Hematopoietic multipotent progenitor cell treated with erythropoietin and hydrocortisone succinate and interleukin-3 and kit ligand, for 4 days (in vitro differentiated cells): Measurements from ENCODE around the gene DEFB131B.
A peak's percentile ranks its signal among the peaks of the same experiment; 100 is the strongest.
"Not testable (repeated sequence)": the region's sequence is repeated elsewhere in the genome, so short reads cannot be mapped to it uniquely, and the experiment has no call there.

ENCODE experiments used
- DNase-seq: peaks from one replicate; pipeline ENCODE4 v3.0.0-alpha.2; 2015

The DEFB131B gene

GRCh38 chr11:71878059-71878458 is at the start of gene DEFB131B:
TSS of gene DEFB131B (plus strand) at chr11:71878453. CDS start at chr11:71878453, 0 bp downstream.
- not testable (repeated sequence) for DNase-seq

- DNase-seq, result not testable (repeated sequence)
Measured at GRCh38 chr11:71829247-71829646, 49.0 kb upstream of the DEFB131B start.

- not testable (repeated sequence) for DNase-seq
Measured at GRCh38 chr11:71829686-71830085, 48.6 kb upstream of the DEFB131B start.

GRCh38 chr11:71832811-71833210 is 45.4 kb upstream of the DEFB131B start, which contains the start of gene DEFB108B:
TSS of gene DEFB108B (plus strand) at chr11:71833200. CDS start at chr11:71833200, 0 bp downstream.
- not testable (repeated sequence) for DNase-seq

GRCh38 chr11:71842720-71843119 is 35.5 kb upstream of the DEFB131B start:
- DNase-seq, result not testable (repeated sequence)

- not testable (repeated sequence) for DNase-seq
Measured at GRCh38 chr11:71843355-71843754, 34.9 kb upstream of the DEFB131B start.

GRCh38 chr11:71843858-71844257 is 34.4 kb upstream of the DEFB131B start:
- no peak for DNase-seq

GRCh38 chr11:71853895-71854294 is 24.4 kb upstream of the DEFB131B start:
- not testable (repeated sequence) for DNase-seq

GRCh38 chr11:71855880-71856279 is 22.4 kb upstream of the DEFB131B start:
- peak; percentile 79 for DNase-seq

GRCh38 chr11:71860835-71861234 is 17.4 kb upstream of the DEFB131B start:
- peak; percentile 37 for DNase-seq

- peak; percentile 83 for DNase-seq
Measured at GRCh38 chr11:71863978-71864627, 14.2 kb upstream of the DEFB131B start.

GRCh38 chr11:71867209-71867608 is 11.0 kb upstream of the DEFB131B start:
- not testable (repeated sequence) for DNase-seq

- DNase-seq, result not testable (repeated sequence)
Measured at GRCh38 chr11:71869931-71870330, 8.3 kb upstream of the DEFB131B start.

GRCh38 chr11:71870661-71871060 is 7.6 kb upstream of the DEFB131B start:
- not testable (repeated sequence) for DNase-seq

- DNase-seq, result not testable (repeated sequence)
Measured at GRCh38 chr11:71876262-71876661, 2.0 kb upstream of the DEFB131B start.

- DNase-seq, result not testable (repeated sequence)
Measured at GRCh38 chr11:71885806-71886205, 7.6 kb downstream of the DEFB131B start.

- DNase-seq, result not testable (repeated sequence)
Measured at GRCh38 chr11:71888335-71889010, 10.2 kb downstream of the DEFB131B start.

GRCh38 chr11:71889181-71889872 is 11.1 kb downstream of the DEFB131B start:
- DNase-seq, result not testable (repeated sequence)

GRCh38 chr11:71895961-71896360 is 17.7 kb downstream of the DEFB131B start:
- DNase-seq, result no peak

GRCh38 chr11:71901137-71901536 is 22.9 kb downstream of the DEFB131B start:
- DNase-seq, result not testable (repeated sequence)

- no peak for DNase-seq
Measured at GRCh38 chr11:71908218-71908617, 30.0 kb downstream of the DEFB131B start.

GRCh38 chr11:71910775-71911174 is 32.5 kb downstream of the DEFB131B start:
- DNase-seq, result not testable (repeated sequence)

- not testable (repeated sequence) for DNase-seq
Measured at GRCh38 chr11:71911321-71911985, 33.2 kb downstream of the DEFB131B start.
